HG03280 (cell line): ENCODE measurements around the gene MS4A4A.
"Not testable (repeated sequence)": the region's sequence is repeated elsewhere in the genome, so short reads cannot be mapped to it uniquely, and the experiment has no call there.

Source experiments
- ATAC-seq: cut with Tn5 transposase; IDR thresholded peaks from one replicate; pipeline ENCODE4 v1.9.1; 2021; ENCODE audit warnings: mild to moderate bottlenecking, moderate library complexity; ENCODE audit not compliant: unreplicated experiment

The MS4A4A gene

DNA sequence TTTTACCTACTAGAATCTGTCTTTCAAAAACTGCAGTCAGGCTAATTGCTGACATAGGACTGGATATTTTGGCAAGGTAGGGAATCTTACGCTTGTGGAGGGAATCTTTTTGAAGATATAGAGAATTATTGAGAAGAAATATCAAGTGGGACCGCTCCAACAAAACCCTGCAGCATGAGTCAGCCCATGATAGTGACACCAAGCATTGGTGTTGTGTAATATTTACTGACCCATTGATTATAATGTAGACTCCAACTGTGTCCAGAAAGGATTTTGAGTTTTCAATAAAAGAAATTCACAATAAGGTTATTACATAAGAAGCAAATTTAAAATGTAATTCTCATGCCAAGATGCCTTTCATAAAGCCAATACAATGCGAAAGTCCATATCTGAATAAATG lies 20.7 kb downstream of the MS4A4A start:
- no peak for ATAC-seq

DNA sequence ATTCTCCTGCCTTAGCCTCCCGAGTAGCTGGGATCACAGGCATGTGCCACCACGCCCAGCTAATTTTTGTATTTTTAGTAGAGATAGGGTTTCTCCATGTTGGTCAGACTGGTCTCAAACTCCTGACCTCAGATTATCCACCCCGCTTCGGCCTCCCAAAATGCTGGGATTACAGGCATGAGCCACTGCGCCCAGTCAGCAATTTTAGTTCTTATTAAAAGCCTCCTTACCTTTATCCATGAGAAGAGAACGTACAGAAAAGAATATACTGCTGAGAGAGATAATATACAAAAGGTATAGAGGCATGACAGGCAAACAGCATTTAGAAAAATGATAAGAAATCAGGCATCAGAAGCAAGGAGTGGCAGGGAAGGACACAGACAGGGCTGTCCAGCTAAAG lies 21.4 kb downstream of the MS4A4A start:
- ATAC-seq, result not testable (repeated sequence)

- no peak for ATAC-seq
Observed at GRCh38 chr11:60303661-60304060, 23.2 kb downstream of the MS4A4A start.

GRCh38 chr11:60305906-60306619 lies 25.6 kb downstream of the MS4A4A start:
- ATAC-seq, result no peak

DNA sequence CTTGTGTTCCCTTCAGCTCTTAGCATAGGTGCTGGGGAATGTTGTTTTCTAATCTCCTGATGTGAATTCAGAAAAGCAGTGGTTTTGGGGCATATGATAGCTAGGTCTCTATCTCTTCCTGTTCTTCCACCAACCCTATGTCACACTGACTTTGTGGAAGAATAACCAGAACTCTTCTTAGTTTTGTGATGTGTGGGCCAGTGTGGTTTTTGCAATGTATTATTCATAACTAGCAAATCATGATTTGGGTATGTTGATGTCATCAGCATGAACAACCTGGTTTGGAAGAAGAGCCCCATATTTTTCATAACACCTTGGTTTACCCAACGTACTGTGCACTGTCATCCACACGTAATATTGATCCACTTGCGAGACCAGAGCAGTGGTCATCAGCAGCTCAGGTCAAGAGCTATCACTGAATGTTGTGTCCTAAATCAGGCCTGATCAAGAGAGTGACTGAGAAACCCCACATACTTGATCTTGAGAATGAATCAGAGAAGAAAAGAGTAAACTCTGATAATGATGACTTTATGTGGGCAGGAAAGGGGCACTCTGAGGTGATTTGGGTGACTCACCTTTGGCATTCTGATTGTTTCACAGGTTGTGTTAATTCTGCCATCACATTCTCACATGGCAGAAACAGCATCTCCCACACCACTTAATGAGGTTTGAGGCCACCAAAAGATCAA lies 27.2 kb downstream of the MS4A4A start:
- no peak for ATAC-seq

GRCh38 chr11:60310407-60310998 lies 30.0 kb downstream of the MS4A4A start:
- ATAC-seq, result no peak

DNA sequence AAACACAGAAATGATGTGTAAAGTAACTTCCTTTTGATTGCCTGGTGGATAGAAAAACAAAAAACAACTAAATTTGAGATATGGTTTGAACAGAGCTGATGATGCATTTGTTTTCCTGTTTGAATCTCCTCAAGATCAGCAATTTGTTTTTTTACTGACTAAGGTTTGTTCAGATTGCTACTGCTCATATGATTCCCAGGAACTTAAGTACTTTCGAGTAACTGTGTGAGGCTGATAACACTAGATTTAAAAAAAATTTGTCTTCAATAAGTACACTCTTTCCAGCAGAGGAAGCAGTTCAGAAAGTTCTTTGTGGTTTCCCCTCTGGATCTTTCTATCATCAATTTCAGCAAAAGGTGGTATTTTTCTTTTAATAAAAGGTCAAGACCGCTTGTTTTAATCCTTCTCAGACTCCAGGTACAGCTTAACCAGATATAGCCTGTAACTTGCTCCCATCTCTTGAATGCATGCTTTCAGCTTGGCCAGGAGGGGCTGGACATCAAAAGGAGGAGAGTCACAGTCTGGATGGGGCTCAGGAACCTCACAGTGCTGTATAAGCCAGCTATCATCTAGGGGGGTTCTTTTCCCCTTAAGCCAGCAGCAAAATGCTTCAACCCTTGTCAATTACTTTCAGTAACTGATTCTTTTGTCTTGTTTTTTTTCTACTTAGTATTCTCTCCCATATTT lies 34.3 kb downstream of the MS4A4A start:
- no peak for ATAC-seq

- ATAC-seq, result no peak
Observed at GRCh38 chr11:60315871-60316270, 35.4 kb downstream of the MS4A4A start.

GRCh38 chr11:60316317-60316716 lies 35.9 kb downstream of the MS4A4A start:
- no peak for ATAC-seq

GRCh38 chr11:60318726-60319125 lies 38.3 kb downstream of the MS4A4A start:
- no peak for ATAC-seq

GRCh38 chr11:60321051-60321450 lies 40.6 kb downstream of the MS4A4A start:
- ATAC-seq, result no peak

- ATAC-seq, result no peak
Observed at GRCh38 chr11:60326955-60327354, 46.5 kb downstream of the MS4A4A start, which contains the start of gene MS4A6E. MS4A6E (plus strand) TSS chr11:60327255; CDS start chr11:60334896, 7,641 bp downstream.

DNA sequence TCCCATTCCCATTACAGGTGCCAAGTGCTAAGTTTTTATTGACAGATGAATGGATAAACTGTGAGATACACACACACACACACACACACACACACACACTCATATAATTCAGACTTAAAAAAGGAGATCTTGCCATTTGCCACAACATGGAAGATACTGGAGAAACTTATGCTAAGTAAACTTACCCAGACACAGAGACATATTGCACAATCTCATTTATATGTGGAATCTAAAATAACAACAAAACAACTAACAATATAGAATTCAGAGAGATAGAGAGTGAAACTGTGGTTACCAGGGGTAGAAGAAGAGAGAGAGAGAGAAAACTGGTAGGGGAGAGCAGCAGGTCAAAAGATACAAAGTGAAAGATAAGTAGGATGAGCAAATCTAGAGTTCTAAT lies 48.0 kb downstream of the MS4A4A start:
- no peak for ATAC-seq

DNA sequence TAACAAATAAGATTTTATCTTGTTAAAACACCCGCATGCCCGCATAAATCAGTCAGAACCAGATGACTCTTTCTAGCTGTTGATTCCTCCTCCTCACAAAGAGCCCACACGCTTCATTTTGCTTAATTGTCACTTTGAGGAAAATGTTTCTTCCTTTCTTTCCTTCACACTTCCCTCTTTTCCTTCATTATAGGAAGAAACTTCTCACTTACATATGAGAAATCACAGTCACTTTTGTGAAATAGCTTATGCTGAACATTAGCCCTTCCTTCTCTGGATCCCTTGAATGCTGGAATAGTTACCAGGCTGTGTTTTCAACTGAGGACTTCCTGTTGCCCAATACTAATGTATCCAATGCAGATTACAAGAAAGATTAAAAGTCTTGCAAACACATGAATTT lies 52.4 kb downstream of the MS4A4A start:
- no peak for ATAC-seq

- no peak for ATAC-seq
Observed at GRCh38 chr11:60334005-60334620, 53.6 kb downstream of the MS4A4A start.

DNA sequence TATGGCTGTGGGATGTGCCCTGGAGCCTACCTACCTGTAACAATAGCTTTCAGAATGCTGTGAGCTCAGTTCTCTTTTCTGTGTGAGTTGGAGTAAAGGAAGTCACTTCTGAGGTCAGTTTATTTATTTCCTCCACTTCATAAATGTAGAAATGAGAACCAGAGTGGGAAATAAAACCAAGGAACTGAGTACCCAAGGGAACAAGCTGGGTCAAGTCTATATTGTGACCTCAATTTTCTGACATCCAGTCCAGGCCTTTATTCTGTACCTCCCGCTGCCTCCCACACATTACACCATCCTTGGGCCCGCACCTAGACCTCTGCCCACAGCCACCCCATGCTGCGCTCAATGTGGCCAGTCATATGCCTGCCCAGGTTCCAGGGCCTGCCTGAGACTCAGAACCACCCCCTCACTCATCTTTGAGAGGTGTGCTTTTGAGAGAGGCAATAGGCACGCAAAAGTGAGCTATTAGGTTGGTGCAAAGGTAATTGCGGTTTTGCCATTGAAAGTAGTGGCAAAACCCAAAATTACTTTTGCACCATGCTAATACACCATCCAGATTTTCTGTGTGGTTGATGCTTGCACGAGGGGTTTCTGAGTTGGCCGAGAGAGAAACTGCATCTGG lies 56.4 kb downstream of the MS4A4A start:
- ATAC-seq, result no peak

DNA sequence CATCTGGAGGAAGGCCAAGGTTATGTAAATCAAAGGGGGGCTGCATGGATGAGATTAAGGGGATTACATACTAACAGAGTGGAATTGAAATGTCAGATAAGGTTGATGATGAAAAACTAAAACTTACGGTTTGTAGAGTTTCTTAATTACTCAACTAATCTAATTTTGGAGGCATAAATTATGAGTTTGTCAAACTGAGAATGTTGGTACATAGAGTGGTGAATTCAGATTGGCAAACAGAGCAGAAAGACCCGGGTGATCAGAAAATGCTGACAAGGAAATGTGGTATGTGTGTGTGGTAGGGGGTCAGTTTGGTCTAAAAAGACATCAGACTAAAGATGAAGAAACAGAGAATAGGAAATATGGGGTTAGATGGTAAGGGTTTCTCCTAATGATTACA lies 57.6 kb downstream of the MS4A4A start:
- no peak for ATAC-seq

- no peak for ATAC-seq
Observed at GRCh38 chr11:60339356-60339755, 58.9 kb downstream of the MS4A4A start.

DNA sequence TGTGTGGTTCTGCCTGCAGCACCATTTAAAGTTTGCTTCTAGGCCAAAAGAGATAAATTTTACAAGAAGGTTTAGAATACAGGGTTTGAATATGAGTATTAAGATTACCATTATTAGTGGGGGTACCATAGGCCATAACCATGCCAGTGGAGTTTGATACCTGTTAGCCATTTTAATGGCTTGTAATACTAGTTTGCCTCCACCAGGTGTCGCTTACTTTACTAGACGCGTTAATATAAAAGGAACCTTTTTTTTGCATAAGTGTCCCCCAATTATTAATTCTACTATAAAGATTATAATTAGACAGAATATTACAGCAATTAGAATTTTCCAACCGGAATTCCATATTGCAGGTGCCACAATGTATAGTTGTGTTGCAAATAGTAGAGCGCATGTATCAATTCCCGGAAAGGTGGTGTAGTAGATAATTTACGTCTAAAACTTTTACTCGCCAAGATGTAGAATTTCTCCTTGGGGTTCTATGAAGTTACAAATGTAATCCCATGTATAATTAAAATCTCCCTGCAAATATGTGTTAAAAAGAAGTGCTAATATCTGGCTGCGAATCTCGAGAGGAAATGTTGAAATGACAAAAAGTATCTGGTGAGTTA lies 62.7 kb downstream of the MS4A4A start:
- ATAC-seq, result no peak

DNA sequence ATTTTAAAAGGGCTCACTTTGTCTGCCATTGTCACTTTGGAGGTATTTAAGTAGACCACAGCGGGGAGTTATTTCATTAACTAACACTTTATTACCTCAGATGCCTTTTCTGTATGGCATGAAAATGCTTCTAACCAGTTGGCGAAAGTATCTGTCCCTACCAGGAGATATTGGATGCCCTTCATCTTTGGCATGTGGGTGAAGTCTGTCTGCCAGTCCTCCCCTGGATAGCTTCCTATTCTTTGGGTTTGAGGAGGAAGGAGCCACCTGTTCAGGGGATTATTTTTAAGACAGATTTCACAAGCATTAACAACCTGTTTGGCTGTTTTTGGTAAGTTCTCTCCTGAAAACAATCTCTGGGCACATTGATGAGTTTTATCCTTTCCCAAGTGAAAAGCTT lies 63.7 kb downstream of the MS4A4A start:
- no peak for ATAC-seq
